ENCODE data around the gene PDE4B.

Gene PDE4B

DNA sequence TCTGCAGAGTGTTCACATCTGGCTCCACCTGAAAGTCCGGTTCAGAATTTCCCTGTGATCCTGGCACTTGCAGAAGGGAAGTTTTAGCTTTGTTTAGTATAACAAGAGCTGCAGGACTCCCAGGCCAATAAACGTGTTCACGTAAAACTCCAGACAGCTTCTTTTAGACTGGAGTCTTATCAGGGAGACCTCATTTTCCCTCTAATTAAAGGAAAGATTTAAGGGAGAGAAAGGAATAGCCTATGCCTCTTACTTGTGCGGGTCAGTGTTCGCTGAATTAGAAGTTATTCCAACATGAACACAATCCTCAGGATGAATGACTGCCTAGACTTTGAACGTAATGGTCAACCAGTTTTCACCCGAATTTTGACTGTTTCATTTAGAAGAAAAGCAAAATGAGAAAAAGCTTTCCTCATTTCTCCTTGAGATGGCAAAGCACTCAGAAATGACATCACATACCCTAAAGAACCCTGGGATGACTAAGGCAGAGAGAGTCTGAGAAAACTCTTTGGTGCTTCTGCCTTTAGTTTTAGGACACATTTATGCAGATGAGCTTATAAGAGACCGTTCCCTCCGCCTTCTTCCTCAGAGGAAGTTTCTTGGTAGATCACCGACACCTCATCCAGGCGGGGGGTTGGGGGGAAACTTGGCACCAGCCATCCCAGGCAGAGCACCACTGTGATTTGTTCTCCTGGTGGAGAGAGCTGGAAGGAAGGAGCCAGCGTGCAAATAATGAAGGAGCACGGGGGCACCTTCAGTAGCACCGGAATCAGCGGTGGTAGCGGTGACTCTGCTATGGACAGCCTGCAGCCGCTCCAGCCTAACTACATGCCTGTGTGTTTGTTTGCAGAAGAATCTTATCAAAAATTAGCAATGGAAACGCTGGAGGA is 539.2 kb downstream of the PDE4B start:
- 19 to 22% methylated on average over 18 of the region's 18 CpGs for WGBS, 2 experiments
- no peaks in the 10 kb centered on the region for H3K36me3 ChIP-seq (ENCODE audit: control insufficient read depth, insufficient read depth, low read length)
- no peak overlapping the region for H3K27ac ChIP-seq (ENCODE audit: insufficient read depth, low read depth, low read length, poor library complexity, severe bottlenecking)
- peaks cover 24% of the 10 kb centered on the region for H3K4me1 ChIP-seq (ENCODE audit: control insufficient read depth, insufficient read depth, low read length)
- peak overlapping the region; percentile 17 for H3K4me3 ChIP-seq (ENCODE audit: insufficient read depth, low read depth, low read length)
- H3K9me3 ChIP-seq (ENCODE audit: control insufficient read depth, low read length): no peaks in the 10 kb centered on the region
- H3K27me3 ChIP-seq (ENCODE audit: control insufficient read depth, insufficient read depth, low read length, poor library complexity, severe bottlenecking): peaks cover 5% of the 10 kb centered on the region

DNA sequence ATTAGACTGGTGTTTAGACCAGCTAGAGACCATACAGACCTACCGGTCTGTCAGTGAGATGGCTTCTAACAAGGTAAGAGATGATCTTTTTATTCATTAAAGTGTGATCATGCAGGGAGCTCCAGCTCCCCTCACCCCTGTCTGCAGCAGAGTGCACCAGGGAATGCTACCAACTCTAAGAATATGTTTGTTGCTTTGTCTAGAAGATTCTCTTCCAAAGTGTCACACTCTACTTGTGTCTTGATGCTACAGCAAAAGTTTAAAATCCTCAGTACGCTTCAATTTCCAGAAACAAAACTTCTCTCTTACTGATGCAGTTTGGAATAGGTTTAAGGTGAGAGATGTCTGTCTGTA is 539.8 kb downstream of the PDE4B start:
- Histone ChIP-seq H3K27me3 (ENCODE audit: control insufficient read depth, insufficient read depth, low read length, poor library complexity, severe bottlenecking) (peaks cover 5% of the 10 kb centered on the region), H3K36me3 (ENCODE audit: control insufficient read depth, insufficient read depth, low read length) (no peaks in the 10 kb centered on the region), H3K4me1 (ENCODE audit: control insufficient read depth, insufficient read depth, low read length) (peaks cover 24% of the 10 kb centered on the region), H3K4me3 (ENCODE audit: insufficient read depth, low read depth, low read length) (peak overlapping the region; percentile 17), H3K9me3 (ENCODE audit: control insufficient read depth, low read length) (no peaks in the 10 kb centered on the region), H3K27ac (ENCODE audit: insufficient read depth, low read depth, low read length, poor library complexity, severe bottlenecking) (no peak overlapping the region)
- 10 to 35% methylated on average over 1 of the region's 2 CpGs for WGBS, 2 experiments

DNA sequence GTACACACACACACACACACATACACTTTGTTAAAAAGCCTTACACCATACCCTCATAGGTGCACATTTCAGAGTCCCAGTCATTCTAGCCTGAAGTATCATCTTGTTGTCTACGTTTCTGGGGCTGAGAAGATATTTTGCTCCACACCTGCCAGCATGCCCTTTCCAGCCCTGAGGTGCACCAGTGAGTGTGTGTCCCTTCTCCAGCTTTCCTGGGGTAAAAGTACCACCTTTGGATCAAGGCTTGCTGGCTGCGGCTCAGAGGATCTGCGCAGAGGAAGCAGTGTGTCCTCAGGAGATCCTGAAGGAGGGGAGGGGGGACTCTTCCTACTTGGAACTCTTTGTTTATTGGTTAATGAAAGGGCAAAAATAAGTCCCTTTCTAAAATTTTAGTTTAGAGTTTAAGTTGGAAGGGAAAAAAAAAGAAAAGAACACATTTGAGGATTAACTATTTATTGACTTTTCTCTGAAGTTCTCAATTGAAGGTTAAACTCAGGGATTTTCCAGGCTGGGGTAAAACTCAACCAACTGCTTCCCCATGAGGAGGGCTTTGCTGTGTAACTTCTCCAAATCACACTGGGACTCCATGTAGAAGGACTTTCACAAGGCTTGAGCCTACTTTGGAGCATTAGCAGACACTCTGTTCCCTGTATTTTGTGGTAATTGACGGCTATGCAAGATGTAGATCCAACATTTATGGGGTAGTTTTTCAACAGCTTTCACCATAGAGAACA is 540.9 kb downstream of the PDE4B start:
- no peaks in the 10 kb centered on the region for H3K36me3 ChIP-seq (ENCODE audit: control insufficient read depth, insufficient read depth, low read length)
- no peaks in the 10 kb centered on the region for H3K9me3 ChIP-seq (ENCODE audit: control insufficient read depth, low read length)
- WGBS, 2 experiments: 78 to 80% methylated on average over 4 of the region's 4 CpGs
- H3K27me3 ChIP-seq (ENCODE audit: control insufficient read depth, insufficient read depth, low read length, poor library complexity, severe bottlenecking): peaks cover 5% of the 10 kb centered on the region
- H3K4me3 ChIP-seq (ENCODE audit: insufficient read depth, low read depth, low read length): no peak overlapping the region
- H3K4me1 ChIP-seq (ENCODE audit: control insufficient read depth, insufficient read depth, low read length): peaks cover 24% of the 10 kb centered on the region
- no peak overlapping the region for H3K27ac ChIP-seq (ENCODE audit: insufficient read depth, low read depth, low read length, poor library complexity, severe bottlenecking)

DNA sequence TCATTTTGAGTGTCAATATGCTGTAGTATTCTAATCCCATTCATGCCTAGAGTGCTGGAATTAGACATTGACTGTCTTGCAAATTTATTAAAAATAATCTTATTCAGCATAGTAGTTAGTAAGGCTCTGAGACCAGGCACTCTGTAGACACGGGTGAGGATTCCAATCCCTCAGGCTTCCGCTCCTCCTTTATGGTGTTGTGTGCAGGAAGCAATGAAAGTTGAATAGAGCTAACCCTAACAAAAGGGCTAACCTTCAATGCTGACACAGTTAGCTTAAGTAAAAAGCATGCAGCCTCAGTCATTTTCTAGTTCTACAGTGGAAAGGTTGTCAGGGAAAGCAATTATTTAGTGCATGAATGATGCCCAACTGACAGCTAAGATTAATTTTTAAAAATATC is 541.6 kb downstream of the PDE4B start:
- peaks cover 24% of the 10 kb centered on the region for H3K4me1 ChIP-seq (ENCODE audit: control insufficient read depth, insufficient read depth, low read length)
- WGBS, 2 experiments: 35 to 64% methylated on average over 2 of the region's 2 CpGs
- no peak overlapping the region for H3K4me3 ChIP-seq (ENCODE audit: insufficient read depth, low read depth, low read length)

DNA sequence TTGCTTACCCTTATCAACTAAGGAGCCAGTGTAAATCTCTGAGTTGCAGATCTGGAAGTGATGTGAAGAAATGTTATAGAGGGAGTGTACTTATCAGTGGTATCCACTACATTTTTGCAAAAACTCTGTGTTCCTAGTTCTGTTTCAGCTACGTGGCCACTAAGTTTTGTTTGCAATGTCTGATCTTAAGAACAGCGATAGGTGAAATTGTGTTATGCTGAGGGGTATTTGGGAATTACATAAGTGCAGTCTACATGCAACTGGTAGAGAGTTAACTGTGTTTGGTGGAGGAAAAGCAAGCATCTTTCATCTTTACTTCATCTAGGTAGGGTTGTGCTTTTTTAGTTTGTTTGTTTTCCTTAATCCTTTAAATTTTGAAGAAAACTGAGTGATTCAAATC is 542.4 kb downstream of the PDE4B start:
- Histone ChIP-seq H3K27me3 (ENCODE audit: control insufficient read depth, insufficient read depth, low read length, poor library complexity, severe bottlenecking) (peaks cover 5% of the 10 kb centered on the region), H3K9me3 (ENCODE audit: control insufficient read depth, low read length) (no peaks in the 10 kb centered on the region), H3K4me3 (ENCODE audit: insufficient read depth, low read depth, low read length) (no peak overlapping the region), H3K36me3 (ENCODE audit: control insufficient read depth, insufficient read depth, low read length) (no peaks in the 10 kb centered on the region), H3K27ac (ENCODE audit: insufficient read depth, low read depth, low read length, poor library complexity, severe bottlenecking) (no peak overlapping the region), H3K4me1 (ENCODE audit: control insufficient read depth, insufficient read depth, low read length) (peaks cover 24% of the 10 kb centered on the region)
- WGBS, 2 experiments: 93 to 98% methylated on average over 2 of the region's 2 CpGs

More for the DNA sequence above, 541.6 kb downstream of the PDE4B start:
- H3K9me3 ChIP-seq (ENCODE audit: control insufficient read depth, low read length): no peaks in the 10 kb centered on the region
- no peaks in the 10 kb centered on the region for H3K36me3 ChIP-seq (ENCODE audit: control insufficient read depth, insufficient read depth, low read length)
- H3K27ac ChIP-seq (ENCODE audit: insufficient read depth, low read depth, low read length, poor library complexity, severe bottlenecking): no peak overlapping the region
- peaks cover 5% of the 10 kb centered on the region for H3K27me3 ChIP-seq (ENCODE audit: control insufficient read depth, insufficient read depth, low read length, poor library complexity, severe bottlenecking)

DNA sequence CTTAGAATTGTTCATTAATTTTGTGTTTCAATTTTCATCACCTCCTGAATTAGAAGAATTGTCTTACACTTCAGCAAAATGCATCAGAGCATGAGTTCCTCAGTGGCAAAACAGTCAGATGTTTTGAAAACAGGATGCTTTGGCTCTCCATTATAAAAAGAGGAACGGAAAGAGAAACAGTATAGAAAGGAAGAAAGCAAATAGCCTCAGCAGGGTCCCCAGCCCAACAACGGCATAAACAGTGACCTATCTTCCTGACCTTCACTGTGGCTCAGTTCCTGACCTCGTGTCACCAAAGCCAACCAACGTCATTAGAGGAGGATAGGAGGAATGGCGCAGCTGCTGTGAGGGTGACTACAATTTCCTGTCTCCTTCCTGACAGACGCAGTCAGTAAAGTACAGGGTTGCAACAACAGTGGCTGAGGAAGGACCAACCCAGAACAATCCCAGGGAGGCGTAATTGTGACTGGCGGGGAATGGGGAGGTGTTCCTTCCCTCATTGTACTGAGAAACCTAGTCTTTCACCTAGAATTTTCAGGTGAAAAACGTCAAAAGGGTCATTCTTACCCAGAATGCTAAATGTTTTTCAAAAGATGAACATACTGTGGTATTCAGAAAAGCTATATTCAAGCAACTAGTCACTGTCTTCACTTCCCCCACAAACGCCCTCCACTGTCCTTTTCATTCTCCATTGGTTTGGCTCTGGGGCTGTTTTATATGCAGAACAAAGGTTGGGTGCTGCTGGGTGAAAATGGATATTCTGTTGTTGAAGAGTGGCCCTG is 543.4 kb downstream of the PDE4B start:
- H3K4me3 ChIP-seq (ENCODE audit: insufficient read depth, low read depth, low read length): no peak overlapping the region
- WGBS, 2 experiments: 62 to 64% methylated on average over 10 of the region's 10 CpGs
- no peaks in the 10 kb centered on the region for H3K9me3 ChIP-seq (ENCODE audit: control insufficient read depth, low read length)
- peaks cover 24% of the 10 kb centered on the region for H3K4me1 ChIP-seq (ENCODE audit: control insufficient read depth, insufficient read depth, low read length)
- no peaks in the 10 kb centered on the region for H3K36me3 ChIP-seq (ENCODE audit: control insufficient read depth, insufficient read depth, low read length)
- peaks cover 5% of the 10 kb centered on the region for H3K27me3 ChIP-seq (ENCODE audit: control insufficient read depth, insufficient read depth, low read length, poor library complexity, severe bottlenecking)
- peak overlapping the region; percentile 58 for H3K27ac ChIP-seq (ENCODE audit: insufficient read depth, low read depth, low read length, poor library complexity, severe bottlenecking)

DNA sequence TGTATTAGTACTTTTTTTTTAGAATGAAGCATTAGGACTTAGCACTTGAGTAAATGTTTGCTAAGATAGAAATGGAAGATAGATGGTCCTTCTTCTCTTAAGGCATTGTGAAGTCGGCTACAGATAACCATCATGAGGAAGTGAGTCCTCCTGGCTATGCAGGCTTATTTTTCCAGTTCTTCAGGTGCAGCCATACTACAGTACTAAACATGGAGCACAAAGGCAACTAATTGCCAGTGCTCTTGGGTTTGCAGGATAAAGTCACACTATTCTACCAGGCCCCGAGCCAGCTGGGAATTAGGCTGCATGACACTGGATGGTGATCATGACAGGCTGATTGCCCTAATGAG is 543.9 kb downstream of the PDE4B start:
- Histone ChIP-seq H3K9me3 (ENCODE audit: control insufficient read depth, low read length) (no peaks in the 10 kb centered on the region), H3K36me3 (ENCODE audit: control insufficient read depth, insufficient read depth, low read length) (no peaks in the 10 kb centered on the region), H3K4me3 (ENCODE audit: insufficient read depth, low read depth, low read length) (no peak overlapping the region), H3K4me1 (ENCODE audit: control insufficient read depth, insufficient read depth, low read length) (peaks cover 22% of the 10 kb centered on the region), H3K27ac (ENCODE audit: insufficient read depth, low read depth, low read length, poor library complexity, severe bottlenecking) (peak overlapping the region; percentile 58), H3K27me3 (ENCODE audit: control insufficient read depth, insufficient read depth, low read length, poor library complexity, severe bottlenecking) (peaks cover 5% of the 10 kb centered on the region)
- 86 to 94% methylated on average over 2 of the region's 2 CpGs for whole genome bisulfite sequencing, 2 experiments

DNA sequence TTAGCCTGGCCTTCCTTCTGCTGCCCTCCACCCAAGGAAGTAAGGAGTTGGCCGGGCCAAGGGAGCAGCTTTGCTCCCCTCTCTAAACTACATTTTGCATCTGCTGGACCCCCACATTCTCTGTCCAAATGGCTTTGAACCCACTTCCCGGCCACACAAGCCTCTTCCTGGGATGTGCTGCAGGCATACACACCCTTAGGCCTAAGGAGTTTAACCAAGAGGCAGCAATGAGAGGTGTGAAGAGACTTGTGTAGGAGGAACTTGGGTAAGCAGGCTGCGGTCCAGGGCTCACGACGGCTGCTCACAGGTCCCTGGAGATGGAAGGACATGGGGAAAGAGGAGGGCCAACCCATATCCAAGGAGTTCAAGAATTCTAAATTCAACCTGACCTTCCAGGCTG is 544.6 kb downstream of the PDE4B start:
- Histone ChIP-seq H3K36me3 (ENCODE audit: control insufficient read depth, insufficient read depth, low read length) (no peaks in the 10 kb centered on the region), H3K27me3 (ENCODE audit: control insufficient read depth, insufficient read depth, low read length, poor library complexity, severe bottlenecking) (peaks cover 5% of the 10 kb centered on the region), H3K27ac (ENCODE audit: insufficient read depth, low read depth, low read length, poor library complexity, severe bottlenecking) (no peak overlapping the region), H3K4me3 (ENCODE audit: insufficient read depth, low read depth, low read length) (no peak overlapping the region), H3K9me3 (ENCODE audit: control insufficient read depth, low read length) (no peaks in the 10 kb centered on the region), H3K4me1 (ENCODE audit: control insufficient read depth, insufficient read depth, low read length) (peaks cover 19% of the 10 kb centered on the region)
- 76 to 77% methylated on average over 5 of the region's 5 CpGs for WGBS, 2 experiments

DNA sequence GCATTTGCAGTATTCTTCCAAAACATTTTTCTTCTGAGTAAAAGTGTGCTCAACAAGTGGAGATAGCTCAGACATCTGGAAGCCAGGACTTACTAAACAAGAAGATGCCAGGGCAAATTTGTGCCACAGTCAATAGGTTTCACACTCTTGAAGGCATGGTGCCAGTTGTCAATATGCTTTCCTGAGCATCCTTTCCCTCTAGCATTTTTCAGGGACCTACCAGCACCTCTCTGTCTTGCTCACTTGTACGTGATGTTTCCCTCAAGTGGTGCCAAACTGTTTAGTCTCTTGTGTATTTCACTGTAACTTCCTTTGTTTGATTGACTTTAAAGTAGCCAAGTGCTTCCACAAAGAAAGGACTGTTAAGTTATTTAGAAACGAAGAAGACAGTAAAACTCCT is 547.2 kb downstream of the PDE4B start:
- no peak overlapping the region for H3K4me3 ChIP-seq (ENCODE audit: insufficient read depth, low read depth, low read length)
- no peak overlapping the region for H3K27ac ChIP-seq (ENCODE audit: insufficient read depth, low read depth, low read length, poor library complexity, severe bottlenecking)
- H3K9me3 ChIP-seq (ENCODE audit: control insufficient read depth, low read length): no peaks in the 10 kb centered on the region
- no peaks in the 10 kb centered on the region for H3K4me1 ChIP-seq (ENCODE audit: control insufficient read depth, insufficient read depth, low read length)
- no peaks in the 10 kb centered on the region for H3K36me3 ChIP-seq (ENCODE audit: control insufficient read depth, insufficient read depth, low read length)
- 66 to 82% methylated on average over 2 of the region's 2 CpGs for WGBS, 2 experiments
- no peaks in the 10 kb centered on the region for H3K27me3 ChIP-seq (ENCODE audit: control insufficient read depth, insufficient read depth, low read length, poor library complexity, severe bottlenecking)
